Thoracic aorta (tissue), 2 donors: ENCODE results near the gene TDRD7. TPM values are rescaled to one million over a fixed set of nuclear protein-coding genes. Genes with fewer than 3 reads are reported as not detected.
A peak's percentile ranks its signal among the peaks of the same experiment; 100 is the strongest.

ENCODE experiments used
- ATAC-seq: fragments of 150-250 bp; one replicate; pipeline ENCODE4 v1.8.0; 2017; ENCODE audit warnings: low read depth; ENCODE audit not compliant: insufficient number of reproducible peaks, low FRiP score
- DNase-seq: peaks from one replicate; pipeline ENCODE4 v3.0.0-alpha.2; 2020; ENCODE audit warnings: low spot score
- H3K27ac ChIP-seq, 2 donors: fragments of 200-600 bp; sonication (generic); 1 replicate in 1 of 2; 2 replicates in 1 of 2; pipeline ENCODE4 v1.5.1; 2016; ENCODE audit warnings: mild to moderate bottlenecking in 2 of 2, moderate library complexity in 2 of 2
- H3K27me3 ChIP-seq: fragments of 200-600 bp; sonication (generic); replicated peaks from 2 replicates; pipeline ENCODE4 v1.6.0; 2016; ENCODE audit warnings: mild to moderate bottlenecking; ENCODE audit not compliant: insufficient read depth
- H3K36me3 ChIP-seq: fragments of 200-600 bp; sonication (generic); one replicate; pipeline ENCODE4 v1.5.1; 2016
- H3K4me1 ChIP-seq, 2 donors: fragments of 200-600 bp; sonication (generic); 1 replicate in 1 of 2; 2 replicates in 1 of 2; pipeline versions ENCODE4 v1.5.1 to v1.6.0; 2016; ENCODE audit warnings: low read depth in 2 of 2, mild to moderate bottlenecking in 1 of 2; ENCODE audit not compliant: control insufficient read depth in 1 of 2
- H3K4me3 ChIP-seq: fragments of 200-600 bp; sonication (generic); 2 replicates; pipeline ENCODE4 v1.5.1; 2016; ENCODE audit warnings: mild to moderate bottlenecking
- H3K9me3 ChIP-seq: fragments of 200-600 bp; sonication (generic); 2 replicates; pipeline ENCODE4 v1.5.1; 2016
- total RNA-seq, 2 donors: library from RNA; depleted of rRNA; stranded (reverse); fragments of >200 nt; gene quantifications; one replicate each; pipeline versions ENCODE4 v1.1.0 to v1.2.3, GENCODE V29; 2016
- TF ChIP-seq, protein P1 (sequence below): fragments of 200-600 bp; sonication (generic); IDR thresholded peaks from one replicate; pipeline ENCODE4 v1.5.1; 2019; ENCODE audit warnings: antibody characterized with exemption

TDRD7 gene
- total RNA-seq, 2 donors from 2014 or later = 13.9 to 16.2 TPM

DNA sequence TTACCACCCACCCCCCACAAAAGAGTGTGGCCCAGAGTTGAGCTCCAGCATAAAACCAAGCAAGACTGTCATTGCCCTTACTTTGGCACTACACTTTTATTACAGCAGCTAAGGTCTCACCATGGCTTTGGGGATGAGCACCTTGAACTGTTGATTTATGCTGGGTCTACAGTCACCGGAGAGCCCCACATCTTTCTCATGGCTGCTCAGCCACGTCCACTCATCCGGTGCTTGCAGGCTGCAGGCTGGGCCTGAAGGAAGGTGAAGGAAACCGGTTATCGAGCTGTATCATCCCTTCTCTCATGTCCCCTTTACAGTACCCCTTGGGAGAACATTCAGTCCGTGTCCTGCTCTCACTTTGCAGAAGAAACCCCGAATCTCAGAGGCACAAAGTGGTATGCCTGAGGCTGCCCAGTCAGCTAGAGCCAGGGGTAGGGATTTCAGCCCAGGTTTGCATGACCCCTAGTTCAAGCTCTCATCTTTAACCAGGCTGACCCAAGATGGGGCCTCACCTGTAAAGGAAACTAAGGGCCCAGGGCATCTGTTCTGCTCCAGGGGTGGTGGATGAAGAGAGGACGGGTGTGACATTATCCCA is 101.2 kb downstream of the TDRD7 start:
- Histone ChIP-seq H3K27ac (no peak overlapping the region), H3K4me1 (peaks cover 10 to 72% of the 10 kb centered on the region in 2 donors), H3K9me3 (no peaks in the 10 kb centered on the region), H3K36me3 (no peaks in the 10 kb centered on the region), H3K4me3 (no peak overlapping the region), H3K27me3 (no peaks in the 10 kb centered on the region)
- TF ChIP-seq, protein P1, sequence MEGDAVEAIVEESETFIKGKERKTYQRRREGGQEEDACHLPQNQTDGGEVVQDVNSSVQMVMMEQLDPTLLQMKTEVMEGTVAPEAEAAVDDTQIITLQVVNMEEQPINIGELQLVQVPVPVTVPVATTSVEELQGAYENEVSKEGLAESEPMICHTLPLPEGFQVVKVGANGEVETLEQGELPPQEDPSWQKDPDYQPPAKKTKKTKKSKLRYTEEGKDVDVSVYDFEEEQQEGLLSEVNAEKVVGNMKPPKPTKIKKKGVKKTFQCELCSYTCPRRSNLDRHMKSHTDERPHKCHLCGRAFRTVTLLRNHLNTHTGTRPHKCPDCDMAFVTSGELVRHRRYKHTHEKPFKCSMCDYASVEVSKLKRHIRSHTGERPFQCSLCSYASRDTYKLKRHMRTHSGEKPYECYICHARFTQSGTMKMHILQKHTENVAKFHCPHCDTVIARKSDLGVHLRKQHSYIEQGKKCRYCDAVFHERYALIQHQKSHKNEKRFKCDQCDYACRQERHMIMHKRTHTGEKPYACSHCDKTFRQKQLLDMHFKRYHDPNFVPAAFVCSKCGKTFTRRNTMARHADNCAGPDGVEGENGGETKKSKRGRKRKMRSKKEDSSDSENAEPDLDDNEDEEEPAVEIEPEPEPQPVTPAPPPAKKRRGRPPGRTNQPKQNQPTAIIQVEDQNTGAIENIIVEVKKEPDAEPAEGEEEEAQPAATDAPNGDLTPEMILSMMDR = no peak
- no peak for DNase-seq
- no peak for ATAC-seq

DNA sequence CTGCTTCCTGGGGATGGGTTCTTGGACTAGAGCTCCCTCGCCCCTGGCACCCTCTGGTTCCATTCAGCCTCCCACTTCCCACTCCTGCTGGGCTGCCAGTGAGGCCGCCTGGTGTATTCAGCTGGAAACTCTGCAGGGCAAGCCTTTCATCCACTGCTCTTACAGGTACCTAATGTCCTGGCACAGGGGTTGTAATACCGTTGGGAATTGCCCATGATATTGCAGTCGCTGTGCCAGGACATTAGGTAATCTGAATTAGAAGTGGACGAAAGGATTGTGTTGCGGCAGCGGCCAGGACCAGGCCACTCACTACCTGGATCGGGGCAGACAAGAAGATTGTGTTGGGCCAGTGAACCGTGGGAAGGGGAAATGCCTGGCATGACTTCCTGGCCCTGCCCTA is 102.6 kb downstream of the TDRD7 start:
- DNase-seq (no peak), ATAC-seq (no peak)
- TF ChIP-seq, protein P1 = no peak
- Histone ChIP-seq H3K9me3 (no peaks in the 10 kb centered on the region), H3K27ac (no peak overlapping the region), H3K27me3 (no peaks in the 10 kb centered on the region), H3K4me3 (no peak overlapping the region), H3K4me1 (peaks cover 21 to 72% of the 10 kb centered on the region in 2 donors), H3K36me3 (no peaks in the 10 kb centered on the region)

DNA sequence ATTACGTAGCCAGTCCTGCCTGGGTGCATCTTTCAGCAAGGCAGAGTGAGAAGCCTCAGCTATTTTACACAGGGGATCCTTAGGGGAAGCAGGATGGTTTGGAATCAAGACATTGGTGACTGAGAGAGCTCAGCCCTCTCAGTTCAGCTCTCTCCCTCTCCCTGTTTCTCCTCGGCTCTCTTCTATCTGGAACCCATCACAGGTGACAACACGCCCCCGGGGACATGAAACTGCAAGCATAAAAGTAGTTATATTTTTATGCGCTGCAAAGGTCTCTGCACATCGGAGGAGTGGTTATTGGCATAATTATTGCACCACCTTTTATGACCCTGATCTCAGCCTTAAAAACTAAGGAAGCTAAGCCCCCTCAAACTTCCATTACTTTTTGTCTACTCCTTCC is 103.8 kb downstream of the TDRD7 start:
- Histone ChIP-seq H3K27me3 (no peaks in the 10 kb centered on the region), H3K9me3 (no peaks in the 10 kb centered on the region), H3K4me1 (peaks cover 21 to 72% of the 10 kb centered on the region in 2 donors), H3K36me3 (no peaks in the 10 kb centered on the region), H3K4me3 (no peak overlapping the region), H3K27ac (no peak overlapping the region)
- ATAC-seq = no peak
- TF ChIP-seq, protein P1 = no peak
- no peak for DNase-seq

DNA sequence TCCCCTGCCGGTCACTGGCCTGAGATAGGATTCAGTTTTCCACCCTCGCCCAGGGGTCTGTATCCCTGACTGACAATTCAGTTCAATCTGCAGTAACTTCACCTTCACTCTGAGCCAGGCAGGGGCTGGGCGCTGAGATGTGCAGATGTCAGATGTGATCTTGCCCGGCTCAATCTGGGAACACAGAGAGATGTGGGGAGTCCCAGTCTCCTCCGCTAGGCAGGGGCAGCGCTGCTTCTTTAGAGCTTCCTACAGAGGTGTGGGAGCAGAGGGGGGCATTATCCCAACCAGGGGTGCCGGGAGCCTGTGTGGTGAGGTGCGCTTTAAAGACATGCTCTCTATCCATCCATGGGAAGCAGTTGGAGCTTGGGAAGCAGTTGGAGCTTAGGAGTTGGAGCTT is 104.2 kb downstream of the TDRD7 start:
- no peaks in the 10 kb centered on the region for H3K9me3 ChIP-seq
- no peaks in the 10 kb centered on the region for H3K36me3 ChIP-seq
- H3K27ac ChIP-seq = peak overlapping the region in 1 of 2 donors; percentile 19
- H3K4me1 ChIP-seq = peaks cover 21 to 71% of the 10 kb centered on the region in 2 donors
- DNase-seq (no peak), ATAC-seq (no peak)
- H3K27me3 ChIP-seq = no peaks in the 10 kb centered on the region
- no peak overlapping the region for H3K4me3 ChIP-seq
- TF ChIP-seq, protein P1 = no peak

DNA sequence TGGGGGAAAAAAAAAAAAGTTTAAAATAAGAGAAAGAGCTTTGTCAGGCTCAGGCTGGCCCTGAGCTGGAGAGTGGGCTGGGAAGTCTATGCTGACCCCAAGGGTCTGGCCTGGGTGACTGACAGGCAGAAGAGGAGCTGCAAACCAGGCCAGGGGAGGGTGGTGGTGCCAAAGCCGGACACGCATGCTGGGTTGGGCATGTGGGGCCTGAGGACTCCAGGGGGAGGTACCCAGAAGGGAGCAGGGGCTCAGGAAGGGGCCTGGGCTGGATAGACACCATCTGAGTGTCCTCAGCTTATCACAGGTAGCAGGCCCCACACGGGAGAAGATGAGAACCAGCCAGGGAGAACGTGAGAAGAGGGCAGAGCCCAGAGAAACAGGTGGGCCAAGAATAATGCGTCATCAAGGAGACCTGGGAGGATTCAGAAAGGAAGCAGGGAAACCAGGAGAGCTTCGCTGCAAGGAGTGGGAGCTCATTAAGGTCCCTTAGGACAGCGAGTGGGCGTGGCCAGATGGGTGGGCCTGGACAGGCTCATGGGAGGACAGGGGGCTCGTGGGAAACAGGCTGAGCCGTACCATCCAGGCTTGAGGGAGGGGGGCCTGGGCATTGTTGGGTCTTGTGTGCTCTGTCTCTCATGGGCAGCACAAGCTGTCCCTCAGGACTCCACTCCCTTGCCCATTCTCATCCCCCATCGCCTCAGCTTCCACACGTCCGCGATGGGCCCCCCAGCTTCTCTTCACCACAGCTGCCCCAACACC is 105.6 kb downstream of the TDRD7 start:
- Histone ChIP-seq H3K9me3 (no peaks in the 10 kb centered on the region), H3K36me3 (no peaks in the 10 kb centered on the region), H3K27me3 (no peaks in the 10 kb centered on the region), H3K4me1 (peaks cover 15 to 59% of the 10 kb centered on the region in 2 donors), H3K4me3 (no peak overlapping the region), H3K27ac (peak overlapping the region; percentile 70 to 84)
- DNase-seq (no peak), ATAC-seq (no peak)
- TF ChIP-seq, protein P1 = no peak
